ENCODE measurements around the gene TAS2R31.

The TAS2R31 gene

GRCh38 chr12:10994307-10994706 is 36.9 kb downstream of the TAS2R31 start:
- no peak for DNase-seq

- DNase-seq: no peak
These were observed 42.1 kb downstream of the TAS2R31 start for GRCh38 chr12:10989107-10989506.

- no peak for DNase-seq
These were observed 44.4 kb downstream of the TAS2R31 start, which contains the start of gene TAS2R50 for GRCh38 chr12:10986812-10987211. Gene TAS2R50 (minus strand): TSS chr12:10986912. CDS start chr12:10986860, 52 bp downstream.

DNA sequence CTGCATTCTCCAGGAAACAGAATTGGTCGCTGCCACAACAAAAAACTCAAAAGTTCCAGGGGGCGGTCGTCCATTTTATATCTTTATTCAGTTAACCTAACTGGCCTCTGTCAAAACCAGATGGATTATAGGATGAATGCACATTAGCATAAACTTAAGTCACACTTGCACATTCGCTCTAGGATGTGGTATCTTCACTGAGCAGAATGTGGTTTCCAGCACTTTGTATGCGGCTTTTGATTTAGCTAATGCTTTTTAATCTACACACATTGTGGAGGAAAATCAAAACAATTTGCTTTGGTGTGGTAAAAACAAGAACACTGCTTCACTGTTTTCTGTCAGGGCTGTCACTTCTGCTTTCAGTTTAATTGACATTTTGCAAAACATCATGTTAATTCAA is 49.0 kb downstream of the TAS2R31 start:
- no peak for DNase-seq
